Endothelial cell of umbilical vein (primary cell): Measurements from ENCODE around the gene ASPHD2. TPM values are rescaled to one million over a fixed set of nuclear protein-coding genes. Genes with fewer than 3 reads are reported as not detected.
A peak's percentile ranks its signal among the peaks of the same experiment; 100 is the strongest.

ENCODE experiments used
- BruUV-seq: library from RNA; stranded (reverse); fragments of 400-500 nt; replicated peaks from 2 replicates; lab custom pipeline; 2021; lab: Mats Ljungman, UMichigan
- CTCF ChIA-PET: fragments of 300-600, 350-600 bp; sonication (Branson Sonifier 250); formaldehyde crosslinking; loops from one replicate; lab custom pipeline; 2021; ENCODE audit warnings: antibody characterized with exemption, inconsistent platforms; lab: Charles Lee
- POLR2A ChIA-PET: fragments of 300-600, 350-600 bp; sonication (Branson Sonifier 250); formaldehyde crosslinking; loops from one replicate; lab custom pipeline; 2021; ENCODE audit warnings: antibody characterized with exemption, inconsistent platforms; lab: Charles Lee
- DNase-seq: peaks from one replicate; pipeline ENCODE4 v3.0.0-alpha.2; 2011; ENCODE audit warnings: low read depth, low spot score
- FAIRE-seq: peaks from 2 replicates; lab custom pipeline; 2011; peaks lifted over from hg19 to GRCh38; lab: Jason Lieb, UNC
- H2AFZ ChIP-seq: 2 replicates; pipeline ENCODE4 v1.6.0; 2012; ENCODE audit warnings: low read depth, low read length, control low read depth, inconsistent platforms
- H3K27ac ChIP-seq: 2 replicates; pipeline ENCODE4 v1.5.1; 2011; ENCODE audit warnings: low read depth, mild to moderate bottlenecking, control low read depth, low read length, moderate library complexity; ENCODE audit not compliant: insufficient read depth
- H3K27me3 ChIP-seq, 2 experiments: 2 replicates each; pipeline versions ENCODE4 v1.6.0 to v1.6.1; 2011; ENCODE audit warnings: low read length in 2 of 2, mixed read lengths in 1 of 2; ENCODE audit not compliant: control insufficient read depth in 2 of 2, insufficient read depth in 2 of 2
- H3K36me3 ChIP-seq, 2 experiments: 2 replicates in 1 of 2; 3 replicates in 1 of 2; pipeline ENCODE4 v1.5.1; 2011; ENCODE audit warnings: low read length in 2 of 2, mild to moderate bottlenecking in 1 of 2, moderate library complexity in 1 of 2; ENCODE audit not compliant: control insufficient read depth in 2 of 2, insufficient read depth in 2 of 2; ENCODE audit errors: extremely low read depth in 1 of 2
- H3K4me1 ChIP-seq: 3 replicates; pipeline ENCODE4 v1.5.1; 2011; ENCODE audit warnings: mild to moderate bottlenecking, low read length; ENCODE audit not compliant: control insufficient read depth, insufficient read depth; ENCODE audit errors: extremely low read depth
- H3K4me2 ChIP-seq: 2 replicates; pipeline ENCODE4 v1.6.1; 2011; ENCODE audit warnings: low read length, control low read depth, mixed read lengths; ENCODE audit not compliant: insufficient read depth
- H3K4me3 ChIP-seq, 3 experiments: fragments of 200-600 bp in 1 of 3; sonication (generic), shearing (Covaris generic) in 1 of 3; replicated peaks in 1 of 3; 2 replicates each; pipeline ENCODE4 v1.5.1; 2011 to 2016; ENCODE audit warnings: control low read depth in 3 of 3, low read length in 3 of 3, mild to moderate bottlenecking in 2 of 3, inconsistent platforms in 1 of 3, low read depth in 1 of 3, moderate library complexity in 1 of 3; ENCODE audit not compliant: insufficient read depth in 1 of 3
- H3K79me2 ChIP-seq: 2 replicates; pipeline ENCODE4 v1.6.0; 2012; ENCODE audit warnings: low read length, inconsistent platforms; ENCODE audit not compliant: control insufficient read depth, insufficient read depth
- H3K9ac ChIP-seq: replicated peaks from 2 replicates; pipeline ENCODE3; 2011; ENCODE audit warnings: low read length, control low read depth; ENCODE audit not compliant: insufficient read depth; ENCODE audit errors: extremely low read depth
- H3K9me1 ChIP-seq: replicated peaks from 3 replicates; pipeline ENCODE4 v1.6.0; 2011; ENCODE audit warnings: mild to moderate bottlenecking, low read length; ENCODE audit not compliant: control insufficient read depth, insufficient read depth; ENCODE audit errors: extremely low read depth
- H3K9me3 ChIP-seq: replicated peaks from 2 replicates; pipeline ENCODE4 v1.5.1; 2012; ENCODE audit warnings: low read length, inconsistent platforms; ENCODE audit not compliant: control insufficient read depth, insufficient read depth
- H4K20me1 ChIP-seq: replicated peaks from 2 replicates; pipeline ENCODE3; 2011; ENCODE audit warnings: mild to moderate bottlenecking, low read length; ENCODE audit not compliant: control insufficient read depth, insufficient read depth; ENCODE audit errors: extremely low read depth
- EZH2 ChIP-seq: IDR thresholded peaks from 2 replicates; pipeline ENCODE4 v1.6.1; 2012; ENCODE audit warnings: borderline replicate concordance, low read depth, mild to moderate bottlenecking, moderate library complexity, low read length, inconsistent platforms; ENCODE audit not compliant: severe bottlenecking
- FOS ChIP-seq: IDR thresholded peaks from 2 replicates; pipeline ENCODE4 v1.6.1; 2011; ENCODE audit warnings: mild to moderate bottlenecking, low read length, moderate library complexity, borderline replicate concordance; ENCODE audit not compliant: insufficient read depth
- GATA2 ChIP-seq: IDR thresholded peaks from 2 replicates; pipeline ENCODE4 v1.7.0; 2011; ENCODE audit warnings: low read depth, mild to moderate bottlenecking, moderate library complexity, mixed read lengths, low read length; ENCODE audit not compliant: insufficient read length, insufficient read depth
- JUN ChIP-seq: IDR thresholded peaks from 2 replicates; pipeline ENCODE4 v1.6.1; 2011; ENCODE audit warnings: borderline replicate concordance, low read depth; ENCODE audit not compliant: insufficient read length, insufficient read depth
- MAX ChIP-seq: IDR thresholded peaks from 2 replicates; pipeline ENCODE4 v1.6.1; 2011; ENCODE audit not compliant: insufficient read depth, insufficient read length
- MYC ChIP-seq: IDR thresholded peaks from one replicate; pipeline ENCODE4 v1.6.1; 2011; ENCODE audit warnings: mild to moderate bottlenecking, low read depth, low read length
- POLR2A ChIP-seq: IDR thresholded peaks from 2 replicates; pipeline ENCODE4 v1.6.1; 2012; ENCODE audit warnings: low read depth, mild to moderate bottlenecking, control low read depth, low read length
- POLR2AphosphoS5 ChIP-seq: IDR thresholded peaks from 2 replicates; pipeline ENCODE4 v1.6.1; 2012; ENCODE audit warnings: low read depth, mild to moderate bottlenecking, control low read depth, low read length, moderate library complexity; ENCODE audit not compliant: insufficient read depth
- dilution Hi-C: fragments of 300-500 bp; cut with MboI; formaldehyde crosslinking; loops from one replicate; pipeline ENCODE4 v1.15.0; 2019; ENCODE audit warnings: low sequenced_read_pairs; ENCODE audit not compliant: extremely low pct_ligation_motif_present
- intact Hi-C: fragments of 100-400 bp; cut with micrococcal nuclease; formaldehyde crosslinking; loops from one replicate; pipeline ENCODE4 v1.10.0; 2022
- polyA plus RNA-seq, 4 experiments: library from polyadenylated mRNA; depleted of rRNA in 3 of 4; stranded (reverse) in 3 of 4; unstranded in 1 of 4; fragments of >200 nt; gene quantifications; 2 replicates each; pipeline versions ENCODE4 v1.2.1 to v1.2.3, GENCODE V29; 2011 to 2012; ENCODE audit warnings: missing spikeins in 1 of 4
- total RNA-seq: library from RNA; stranded (reverse); gene quantifications from 2 replicates; pipeline ENCODE4 v1.2.3, GENCODE V29; 2021
- TF ChIP-seq, protein P1 (sequence below), 2 donors: IDR thresholded peaks; 1 replicate in 1 of 2; 2 replicates in 1 of 2; pipeline ENCODE4 v1.5.1; 2011; ENCODE audit warnings: low read length in 2 of 2, mild to moderate bottlenecking in 2 of 2, moderate library complexity in 2 of 2, control low read depth in 1 of 2, inconsistent platforms in 1 of 2, low read depth in 1 of 2; ENCODE audit not compliant: insufficient read depth in 1 of 2; ENCODE audit errors: extremely low read depth in 1 of 2

ASPHD2 gene
- total and polyA plus RNA-seq, 2 donors (not counting 3 experiments of a cell fraction or from before 2014, with no cell fraction given) = 4.8 to 5.5 TPM

DNA sequence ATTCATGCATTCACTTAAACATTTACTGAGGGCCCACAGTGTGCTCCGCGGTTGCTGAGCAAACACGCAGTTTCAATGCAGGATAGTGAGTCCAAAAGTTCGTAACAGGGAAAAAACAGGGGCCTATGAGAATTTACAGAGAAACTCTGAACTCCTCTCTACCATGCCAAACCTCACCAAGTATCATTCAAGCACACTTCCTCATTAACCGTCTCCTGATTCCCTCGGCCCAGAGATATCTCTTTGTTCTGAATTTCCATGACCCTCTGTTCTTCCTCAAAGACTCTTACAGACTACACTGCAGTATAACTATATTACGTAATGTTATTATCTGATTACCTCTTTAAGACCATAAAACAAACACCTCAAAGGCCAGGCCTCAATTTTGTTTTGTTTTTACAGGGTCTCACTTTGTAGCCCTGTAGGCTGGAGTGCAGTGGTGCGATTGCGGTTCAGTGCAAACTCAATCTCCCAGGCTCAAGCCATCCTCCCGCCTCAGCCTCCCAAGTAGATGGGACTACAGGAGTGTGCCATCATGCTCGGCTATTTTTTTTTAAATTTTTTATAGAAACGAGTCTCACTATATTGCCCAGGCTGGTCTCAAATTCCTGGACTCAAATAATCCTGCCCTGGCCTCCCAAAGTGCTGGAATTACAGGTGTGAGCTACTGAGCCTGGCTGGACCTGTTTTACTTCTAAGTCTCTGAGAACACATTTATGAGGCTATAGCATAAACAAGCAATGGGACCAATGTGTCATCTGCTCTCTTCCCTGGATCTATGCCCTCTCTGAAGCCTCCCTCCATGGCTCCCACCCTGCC lies 50.9 kb downstream of the ASPHD2 start:
- Histone ChIP-seq H3K36me3 (peaks cover 5 to 11% of the 10 kb centered on the region in 2 experiments), H3K4me2 (no peak overlapping the region), H3K9me3 (no peaks in the 10 kb centered on the region), H3K27ac (no peak overlapping the region), H3K79me2 (peaks cover 33% of the 10 kb centered on the region), H3K4me3 (no peak overlapping the region), H4K20me1 (no peaks in the 10 kb centered on the region), H3K4me1 (peaks cover 22% of the 10 kb centered on the region), H3K9ac (no peak overlapping the region), H2AFZ (peak overlapping the region; percentile 11), H3K27me3 (no peaks in the 10 kb centered on the region), H3K9me1 (no peaks in the 10 kb centered on the region)
- intact Hi-C loops (no loop called here), dilution Hi-C loops (no loop called here)
- TF ChIP-seq, protein P1, sequence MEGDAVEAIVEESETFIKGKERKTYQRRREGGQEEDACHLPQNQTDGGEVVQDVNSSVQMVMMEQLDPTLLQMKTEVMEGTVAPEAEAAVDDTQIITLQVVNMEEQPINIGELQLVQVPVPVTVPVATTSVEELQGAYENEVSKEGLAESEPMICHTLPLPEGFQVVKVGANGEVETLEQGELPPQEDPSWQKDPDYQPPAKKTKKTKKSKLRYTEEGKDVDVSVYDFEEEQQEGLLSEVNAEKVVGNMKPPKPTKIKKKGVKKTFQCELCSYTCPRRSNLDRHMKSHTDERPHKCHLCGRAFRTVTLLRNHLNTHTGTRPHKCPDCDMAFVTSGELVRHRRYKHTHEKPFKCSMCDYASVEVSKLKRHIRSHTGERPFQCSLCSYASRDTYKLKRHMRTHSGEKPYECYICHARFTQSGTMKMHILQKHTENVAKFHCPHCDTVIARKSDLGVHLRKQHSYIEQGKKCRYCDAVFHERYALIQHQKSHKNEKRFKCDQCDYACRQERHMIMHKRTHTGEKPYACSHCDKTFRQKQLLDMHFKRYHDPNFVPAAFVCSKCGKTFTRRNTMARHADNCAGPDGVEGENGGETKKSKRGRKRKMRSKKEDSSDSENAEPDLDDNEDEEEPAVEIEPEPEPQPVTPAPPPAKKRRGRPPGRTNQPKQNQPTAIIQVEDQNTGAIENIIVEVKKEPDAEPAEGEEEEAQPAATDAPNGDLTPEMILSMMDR (IDR thresholded peaks at IDR 0.05; ENCODE audit: extremely low read depth in 1 of 2, insufficient read depth in 1 of 2, low read depth in 1 of 2, low read length in 2 of 2) = no peak
- no peak for TF ChIP-seq JUN
- TF ChIP-seq POLR2AphosphoS5 = no peak
- TF ChIP-seq GATA2 = no peak
- TF ChIP-seq MAX = no peak
- no peak for TF ChIP-seq POLR2A
- TF ChIP-seq MYC = no peak
- TF ChIP-seq EZH2 = no peak
- no peak for TF ChIP-seq FOS
- POLR2A ChIA-PET = no interaction called here
- CTCF ChIA-PET = interaction anchor here (0.8 to 1.4 kb wide), 3 partner anchors 16 to 175 kb away, joined by 3 to 4 read pairs (median 3); no protein-coding TSS in a partner anchor
- FAIRE-seq = no peak
- no TSS peak for BruUV-seq
- no peak for DNase-seq
